Testis (tissue), 2 donors: Measurements from ENCODE around the gene ATL1.

Experiments used
- CTCF ChIP-seq, 3 experiments: fragments of 450-650 bp in 2 of 3; fragments of 200-600 bp in 1 of 3; sonication (generic) in 1 of 3; IDR thresholded peaks; one replicate each; pipeline ENCODE4 v1.5.1; 2016 to 2019; ENCODE audit warnings: antibody characterized with exemption in 3 of 3, mild to moderate bottlenecking in 2 of 3, moderate library complexity in 1 of 3
- POLR2A ChIP-seq: fragments of 450-650 bp; IDR thresholded peaks from one replicate; pipeline ENCODE4 v1.6.1; 2017; ENCODE audit warnings: antibody characterized with exemption, mild to moderate bottlenecking, moderate library complexity

- TF ChIP-seq CTCF (IDR thresholded peaks at IDR 0.05) (no peak), POLR2A (no peak)
Observed at GRCh38 chr14:50605766-50606165, 45.8 kb downstream of the ATL1 start.
